Osteocyte (in vitro differentiated cells): Measurements from ENCODE around the gene U2SURP. TPM values are rescaled to one million over a fixed set of nuclear protein-coding genes. Genes with fewer than 3 reads are reported as not detected.
A peak's percentile ranks its signal among the peaks of the same experiment; 100 is the strongest.
"Not testable (repeated sequence)": the region's sequence is repeated elsewhere in the genome, so short reads cannot be mapped to it uniquely, and the experiment has no call there.

Experiments used
- DNase-seq: peaks from one replicate; pipeline ENCODE4 v3.0.0; 2021; ENCODE audit warnings: mixed read lengths; ENCODE audit not compliant: unreplicated experiment; ENCODE audit errors: extremely low spot score
- H3K27ac Mint-ChIP-seq: one replicate; pipeline ENCODE4 v1.8.0; 2021; ENCODE audit warnings: mild to moderate bottlenecking, mixed read lengths; ENCODE audit not compliant: unreplicated experiment
- H3K27me3 Mint-ChIP-seq: one replicate; pipeline ENCODE4 v1.8.0; 2021; ENCODE audit warnings: mixed read lengths; ENCODE audit not compliant: unreplicated experiment
- H3K36me3 Mint-ChIP-seq: one replicate; pipeline ENCODE4 v1.8.0; 2021; ENCODE audit warnings: mixed read lengths; ENCODE audit not compliant: unreplicated experiment
- H3K4me1 Mint-ChIP-seq: one replicate; pipeline ENCODE4 v1.8.0; 2021; ENCODE audit warnings: mixed read lengths; ENCODE audit not compliant: unreplicated experiment
- H3K4me3 Mint-ChIP-seq: one replicate; pipeline ENCODE4 v1.8.0; 2021; ENCODE audit warnings: mild to moderate bottlenecking, moderate library complexity, mixed read lengths; ENCODE audit not compliant: unreplicated experiment
- H3K9me3 Mint-ChIP-seq: one replicate; pipeline ENCODE4 v1.8.0; 2021; ENCODE audit warnings: mixed read lengths; ENCODE audit not compliant: unreplicated experiment
- CTCF ChIP-seq: fragments of 200-600 bp; sonication (generic); IDR thresholded peaks from 2 replicates; pipeline ENCODE4 v1.5.0; 2021; ENCODE audit warnings: antibody characterized with exemption, mild to moderate bottlenecking, moderate library complexity
- total RNA-seq: library from RNA; stranded (reverse); gene quantifications from 2 replicates; pipeline ENCODE4 v1.2.1, GENCODE V29; 2021

Gene U2SURP
- total RNA-seq, 1 donor from 2014 or later = 88.8 TPM

DNA sequence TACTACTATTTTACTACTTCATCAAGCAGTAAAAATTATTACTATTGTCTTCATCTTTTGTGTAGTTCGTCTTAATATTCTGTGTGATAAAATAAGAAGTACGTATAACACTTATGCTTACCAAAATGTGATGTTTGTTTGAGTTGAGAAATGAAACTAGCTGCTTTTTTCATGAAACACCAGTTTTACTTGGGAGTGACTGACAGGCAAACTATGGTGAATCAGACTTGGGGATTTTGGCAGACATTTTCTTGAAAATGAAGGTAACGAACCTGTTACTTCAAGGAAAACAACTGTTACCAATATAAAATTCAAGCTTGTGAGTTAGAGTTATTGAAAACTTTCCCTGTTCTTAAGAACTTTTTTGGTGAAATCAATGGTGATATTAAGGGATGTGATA, 10.3 kb downstream of the U2SURP start:
- H3K27me3 Mint-ChIP-seq = no peaks in the 10 kb centered on the region
- no peak overlapping the region for H3K27ac Mint-ChIP-seq
- H3K4me1 Mint-ChIP-seq = peaks cover 14% of the 10 kb centered on the region
- no peak for TF ChIP-seq CTCF
- no peak for DNase-seq
- peaks cover 12% of the 10 kb centered on the region for H3K36me3 Mint-ChIP-seq
- H3K9me3 Mint-ChIP-seq = no peaks in the 10 kb centered on the region
- no peak overlapping the region for H3K4me3 Mint-ChIP-seq

- Mint-ChIP-seq H3K27ac (no peak overlapping the region), H3K27me3 (no peaks in the 10 kb centered on the region), H3K36me3 (peaks cover 33% of the 10 kb centered on the region), H3K4me3 (no peak overlapping the region), H3K4me1 (peaks cover 4% of the 10 kb centered on the region), H3K9me3 (no peaks in the 10 kb centered on the region)
- no peak for DNase-seq
- no peak for TF ChIP-seq CTCF
Observed at GRCh38 chr3:143014921-143015320, 13.6 kb downstream of the U2SURP start.

- no peak for DNase-seq
- Mint-ChIP-seq H3K9me3 (no peaks in the 10 kb centered on the region), H3K27me3 (no peaks in the 10 kb centered on the region), H3K27ac (no peak overlapping the region), H3K36me3 (peaks cover 43% of the 10 kb centered on the region), H3K4me3 (no peak overlapping the region), H3K4me1 (no peaks in the 10 kb centered on the region)
- peak; percentile 60 for TF ChIP-seq CTCF
Observed at GRCh38 chr3:143016321-143016972, 15.1 kb downstream of the U2SURP start.

DNA sequence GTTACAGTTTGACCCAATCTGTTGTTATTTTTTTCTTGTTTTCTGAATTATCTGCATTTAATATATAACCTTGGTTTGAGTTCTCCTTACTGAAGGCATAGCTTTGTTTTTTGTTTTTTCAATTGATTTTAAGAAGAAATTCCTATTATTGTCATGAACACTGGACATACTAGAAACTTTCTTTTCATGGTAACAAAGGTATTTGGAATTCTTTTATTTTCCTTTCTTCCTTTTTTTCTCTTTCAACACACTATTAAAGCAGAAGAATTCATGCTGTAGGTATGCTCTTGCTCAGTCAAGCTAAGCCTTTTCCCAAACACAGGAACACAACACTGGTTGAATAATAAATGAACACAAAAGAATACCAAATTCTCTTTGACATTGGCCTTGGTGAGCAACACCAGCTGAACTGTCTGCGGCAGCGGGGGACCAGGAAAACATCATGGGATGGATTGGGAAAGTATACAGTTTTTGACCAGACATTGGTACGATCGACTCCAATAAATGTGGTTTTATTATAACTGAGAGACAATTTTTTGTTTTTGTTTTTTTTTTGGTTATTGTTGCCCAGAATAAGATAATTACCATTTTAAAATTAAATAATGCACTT, 23.1 kb downstream of the U2SURP start:
- no peak for TF ChIP-seq CTCF
- Mint-ChIP-seq H3K27me3 (no peaks in the 10 kb centered on the region), H3K36me3 (peaks cover 56% of the 10 kb centered on the region), H3K27ac (peak overlapping the region; percentile 66), H3K4me3 (no peak overlapping the region), H3K4me1 (no peaks in the 10 kb centered on the region), H3K9me3 (no peaks in the 10 kb centered on the region)
- DNase-seq = no peak

- Mint-ChIP-seq H3K4me1 (peaks cover 13% of the 10 kb centered on the region), H3K4me3 (no peak overlapping the region), H3K27ac (no peak overlapping the region), H3K9me3 (no peaks in the 10 kb centered on the region), H3K27me3 (no peaks in the 10 kb centered on the region), H3K36me3 (peaks cover 55% of the 10 kb centered on the region)
- no peak for TF ChIP-seq CTCF
- no peak for DNase-seq
Observed at GRCh38 chr3:143031327-143031726, 30.0 kb downstream of the U2SURP start.

DNA sequence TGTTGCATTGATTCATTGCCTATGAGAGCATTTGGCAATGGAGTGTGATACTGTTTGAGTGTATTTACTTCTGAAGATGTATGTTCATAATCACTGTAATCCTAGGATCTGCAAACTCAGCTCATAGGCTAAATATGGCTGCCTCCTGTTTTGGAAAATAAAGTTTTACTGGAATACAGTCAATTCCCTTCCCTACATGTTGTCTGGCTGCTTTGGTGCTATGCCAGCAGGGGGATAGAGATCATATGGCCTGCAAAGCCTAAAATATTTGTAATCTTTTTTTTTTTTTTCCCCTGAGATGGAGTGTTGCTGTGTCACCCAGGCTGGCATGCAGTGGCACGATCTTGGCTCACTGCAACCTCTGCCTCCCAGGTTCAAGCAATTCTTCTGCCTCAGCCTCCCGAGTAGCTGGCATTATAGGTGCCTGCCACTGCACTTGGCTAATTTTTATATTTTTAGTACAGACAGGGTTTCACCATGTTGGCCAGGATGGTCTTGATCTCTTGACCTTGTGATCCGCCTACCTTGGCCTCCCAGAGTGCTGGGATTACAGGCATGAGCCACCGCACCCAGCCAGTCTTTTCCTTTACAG, 30.5 kb downstream of the U2SURP start:
- peaks cover 57% of the 10 kb centered on the region for H3K36me3 Mint-ChIP-seq
- not testable (repeated sequence) for H3K27ac Mint-ChIP-seq, H3K4me3 Mint-ChIP-seq, H3K27me3 Mint-ChIP-seq, DNase-seq, H3K9me3 Mint-ChIP-seq
- peaks cover 13% of the 10 kb centered on the region for H3K4me1 Mint-ChIP-seq
